Activated naive CD8-positive, alpha-beta T cell treated with anti-CD3 and anti-CD28 coated beads, Interleukin-2, amount 10 ng/mL, durations not matched to agents 7 days and 5 days (primary cell): ENCODE measurements around the gene TMEM9. TPM values are rescaled to one million over a fixed set of nuclear protein-coding genes. Genes with fewer than 3 reads are reported as not detected.

Source experiments
- ATAC-seq: fragments of 150-1000 bp; cut with Tn5 transposase; one replicate; pipeline ENCODE4 v1.10.0; 2021; ENCODE audit warnings: low read depth, moderate library complexity
- POLR2A ChIA-PET: fragments of 350-600 bp; sonication (Branson Sonifier 250); formaldehyde crosslinking; loops from one replicate; lab custom pipeline; 2021; ENCODE audit warnings: antibody characterized with exemption; lab: Charles Lee
- DNase-seq: peaks from one replicate; pipeline ENCODE4 v3.0.0; 2021
- H3K27ac Mint-ChIP-seq: one replicate; pipeline ENCODE4 v1.8.0; 2022; ENCODE audit warnings: mild to moderate bottlenecking, mixed read lengths
- H3K27me3 Mint-ChIP-seq: one replicate; pipeline ENCODE4 v1.8.0; 2022; ENCODE audit warnings: mild to moderate bottlenecking, moderate library complexity, mixed read lengths
- H3K36me3 Mint-ChIP-seq: one replicate; pipeline ENCODE4 v1.8.0; 2021; ENCODE audit warnings: mild to moderate bottlenecking, mixed read lengths
- H3K4me1 Mint-ChIP-seq: one replicate; pipeline ENCODE4 v1.8.0; 2021; ENCODE audit warnings: mixed read lengths
- H3K4me3 Mint-ChIP-seq: one replicate; pipeline ENCODE4 v1.8.0; 2022; ENCODE audit warnings: mild to moderate bottlenecking, moderate library complexity, mixed read lengths
- H3K9me3 Mint-ChIP-seq: one replicate; pipeline ENCODE4 v1.8.0; 2021; ENCODE audit warnings: mixed read lengths
- total RNA-seq, 2 experiments: library from RNA; stranded (reverse); gene quantifications; one replicate each; pipeline ENCODE4 v1.2.3, GENCODE V29; 2021

The TMEM9 gene
- total RNA-seq, 2 experiments from 2014 or later: 20.8 to 26.1 TPM

DNA sequence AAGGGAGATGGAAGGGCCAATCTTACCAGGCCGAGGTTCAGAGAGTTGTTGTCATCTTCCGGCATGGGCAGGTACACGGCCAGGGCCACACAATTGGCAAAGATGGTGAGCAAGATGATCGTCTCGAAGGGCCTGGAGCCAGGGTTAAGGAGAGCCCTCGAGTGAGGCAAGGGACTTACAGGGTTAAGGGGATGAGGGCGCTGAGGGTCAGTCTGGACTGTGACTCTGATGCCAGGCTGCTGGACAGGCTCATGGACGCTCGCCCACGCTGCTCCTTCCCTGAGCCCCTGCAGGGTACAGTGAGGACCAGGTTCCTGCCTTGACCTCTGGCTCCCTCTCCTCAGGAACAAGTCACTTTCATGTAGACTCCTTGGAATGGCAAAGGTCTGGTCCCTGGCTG, 44.1 kb downstream of the TMEM9 start:
- Mint-ChIP-seq H3K27me3 (peaks cover 16% of the 10 kb centered on the region), H3K4me1 (peaks cover 2% of the 10 kb centered on the region), H3K27ac (no peak overlapping the region), H3K4me3 (no peak overlapping the region), H3K9me3 (no peaks in the 10 kb centered on the region), H3K36me3 (no peaks in the 10 kb centered on the region)
- POLR2A ChIA-PET: no interaction called here
- ATAC-seq: no peak
- DNase-seq: no peak

DNA sequence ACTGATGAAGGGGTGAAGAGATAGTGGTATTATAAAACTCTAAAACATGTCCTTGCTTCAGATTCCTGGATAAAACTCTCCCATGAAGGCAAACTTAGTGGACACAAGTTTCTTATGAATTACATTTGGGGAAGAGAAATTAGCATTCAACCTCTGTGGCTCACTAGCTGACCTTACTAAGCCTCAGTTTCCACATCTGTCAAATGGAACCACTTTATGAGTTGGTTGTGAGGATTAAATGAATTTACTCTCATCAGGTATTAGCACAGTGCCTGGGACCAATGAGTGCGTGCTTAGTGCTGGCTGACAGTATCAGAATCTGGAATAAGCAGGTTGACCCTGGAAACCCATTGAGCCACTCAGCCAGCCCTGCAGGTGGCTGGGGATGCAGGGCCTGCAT, 44.6 kb downstream of the TMEM9 start:
- peaks cover 2% of the 10 kb centered on the region for H3K4me1 Mint-ChIP-seq
- H3K27me3 Mint-ChIP-seq: peaks cover 14% of the 10 kb centered on the region
- POLR2A ChIA-PET: no interaction called here
- H3K4me3 Mint-ChIP-seq: no peak overlapping the region
- no peaks in the 10 kb centered on the region for H3K9me3 Mint-ChIP-seq
- DNase-seq: no peak
- no peak overlapping the region for H3K27ac Mint-ChIP-seq
- H3K36me3 Mint-ChIP-seq: no peaks in the 10 kb centered on the region
- no peak for ATAC-seq

DNA sequence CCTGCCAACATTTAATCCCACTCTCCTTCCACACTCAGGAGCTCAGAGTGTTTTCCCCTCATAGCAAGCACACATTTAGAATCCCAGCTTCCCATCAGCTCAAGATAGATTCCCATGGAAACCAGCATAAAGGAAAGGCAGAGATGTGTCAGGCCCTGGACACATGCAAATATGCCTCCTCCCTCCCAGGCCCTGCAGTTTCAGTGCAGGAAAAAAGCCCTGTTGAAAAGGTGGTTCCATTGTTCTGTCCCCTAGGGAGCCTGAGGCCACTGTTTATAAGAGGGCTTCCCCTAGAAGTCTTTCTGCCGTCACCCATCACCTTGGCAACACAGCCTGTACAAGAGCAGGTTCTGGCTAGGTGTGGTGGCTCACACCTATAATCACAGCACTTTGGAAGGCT, 45.7 kb downstream of the TMEM9 start:
- DNase-seq (no peak), ATAC-seq (no peak)
- no peaks in the 10 kb centered on the region for H3K9me3 Mint-ChIP-seq
- H3K27ac Mint-ChIP-seq: no peak overlapping the region
- H3K36me3 Mint-ChIP-seq: no peaks in the 10 kb centered on the region
- no peak overlapping the region for H3K4me3 Mint-ChIP-seq
- no peaks in the 10 kb centered on the region for H3K4me1 Mint-ChIP-seq
- POLR2A ChIA-PET: no interaction called here
- peaks cover 11% of the 10 kb centered on the region for H3K27me3 Mint-ChIP-seq

DNA sequence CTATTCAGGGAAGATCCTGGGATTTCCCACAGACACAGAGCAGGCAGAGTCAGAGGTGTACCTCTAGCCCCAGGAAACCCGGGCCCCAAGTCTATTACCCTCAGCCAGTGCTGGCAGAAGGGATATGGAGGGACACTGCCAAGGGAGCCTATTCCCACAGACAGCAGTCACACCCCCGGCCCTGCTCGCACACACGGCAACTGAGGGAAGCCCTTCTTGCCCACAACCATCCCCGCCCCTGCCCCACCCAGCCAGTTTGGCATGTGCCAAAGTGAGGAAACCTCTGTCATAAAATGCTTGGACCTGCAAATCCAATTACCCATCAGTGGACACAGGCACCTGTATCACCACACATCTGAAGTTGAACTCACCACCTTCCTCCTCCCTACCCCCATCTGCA, 48.6 kb downstream of the TMEM9 start:
- peaks cover 5% of the 10 kb centered on the region for H3K27me3 Mint-ChIP-seq
- H3K27ac Mint-ChIP-seq: no peak overlapping the region
- no peak for DNase-seq
- no peak for ATAC-seq
- no peaks in the 10 kb centered on the region for H3K36me3 Mint-ChIP-seq
- H3K4me1 Mint-ChIP-seq: no peaks in the 10 kb centered on the region
- H3K9me3 Mint-ChIP-seq: no peaks in the 10 kb centered on the region
- POLR2A ChIA-PET: no interaction called here
- H3K4me3 Mint-ChIP-seq: no peak overlapping the region

DNA sequence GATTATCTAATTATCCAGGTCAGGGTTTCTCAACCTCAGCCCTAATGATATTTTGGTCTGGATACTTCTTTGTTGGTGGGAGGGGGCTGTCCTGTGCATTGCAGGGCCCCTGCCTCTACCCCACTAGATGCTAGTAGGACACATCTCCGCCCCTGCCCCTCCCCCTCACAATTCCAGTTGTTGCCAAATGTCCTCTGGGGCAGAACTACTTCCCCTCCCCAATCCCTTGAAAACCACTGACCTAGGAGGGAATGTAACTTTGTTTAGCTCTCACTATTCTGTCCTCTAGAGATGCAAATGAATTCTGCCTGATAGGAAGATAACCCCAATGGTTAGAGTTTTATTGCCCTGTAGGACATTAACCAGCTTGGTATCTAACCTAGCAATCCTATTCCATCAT, 50.1 kb downstream of the TMEM9 start:
- DNase-seq (no peak), ATAC-seq (no peak)
- Mint-ChIP-seq H3K36me3 (no peaks in the 10 kb centered on the region), H3K4me3 (no peak overlapping the region), H3K27me3 (peaks cover 4% of the 10 kb centered on the region), H3K27ac (no peak overlapping the region), H3K9me3 (no peaks in the 10 kb centered on the region), H3K4me1 (no peaks in the 10 kb centered on the region)
- POLR2A ChIA-PET: no interaction called here

DNA sequence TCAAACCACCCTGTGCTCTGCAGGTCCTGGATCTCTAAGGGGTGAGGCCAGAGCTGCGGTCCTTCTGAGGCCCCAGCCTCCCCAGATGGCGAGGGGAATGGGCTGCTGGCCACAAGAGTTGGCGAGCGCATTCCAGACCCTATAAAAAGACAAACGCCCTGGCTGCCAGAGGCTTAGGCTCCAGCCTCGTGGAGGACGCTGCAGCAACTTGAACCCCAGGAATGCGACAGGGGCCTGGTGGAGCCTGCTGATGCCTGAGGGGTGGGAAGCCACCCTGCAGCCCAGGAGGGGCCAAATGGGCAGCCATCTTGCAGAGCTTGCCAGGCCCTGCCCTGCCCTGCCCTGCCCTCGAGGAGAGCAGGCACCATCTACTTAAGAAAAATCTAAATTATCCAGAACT, 50.6 kb downstream of the TMEM9 start:
- ATAC-seq (no peak), DNase-seq (no peak)
- Mint-ChIP-seq H3K4me1 (no peaks in the 10 kb centered on the region), H3K27me3 (no peaks in the 10 kb centered on the region), H3K4me3 (no peak overlapping the region), H3K36me3 (no peaks in the 10 kb centered on the region), H3K9me3 (no peaks in the 10 kb centered on the region), H3K27ac (no peak overlapping the region)
- POLR2A ChIA-PET: no interaction called here

DNA sequence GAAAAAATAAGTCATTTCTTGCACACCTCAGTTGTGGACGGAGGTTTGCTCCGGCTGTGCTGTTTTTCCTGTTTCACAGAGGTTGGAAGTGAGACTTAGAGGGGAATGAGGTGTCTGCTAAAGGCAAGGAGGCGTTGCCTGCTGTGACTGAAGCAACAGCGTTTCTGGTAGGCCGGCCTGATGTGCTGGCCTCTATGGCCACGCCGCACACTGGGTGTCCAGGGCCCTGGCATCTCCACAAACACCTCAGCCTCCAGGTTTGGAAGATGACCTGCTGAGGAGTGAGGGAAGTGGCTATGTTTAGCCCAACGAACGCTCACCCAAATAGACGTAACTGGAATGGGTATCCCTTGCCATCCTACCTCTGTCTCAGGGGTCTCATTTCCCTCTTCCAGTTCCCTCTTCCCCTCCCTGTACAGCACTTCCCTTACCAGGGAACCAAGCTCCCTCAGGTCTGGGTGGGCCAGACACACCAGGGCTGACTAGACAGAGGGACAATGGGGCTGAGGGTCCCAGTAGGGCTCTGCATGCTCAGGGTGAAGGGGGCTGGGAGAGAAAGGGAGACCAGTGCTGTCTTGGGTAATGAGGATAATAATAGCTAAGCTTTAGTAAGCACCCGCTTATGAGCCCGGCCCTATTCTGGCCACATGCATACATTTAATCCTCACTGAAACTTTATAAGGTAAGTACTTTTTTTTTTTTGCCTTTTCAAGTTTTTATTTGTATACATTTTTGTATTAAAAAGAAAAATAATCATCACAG, 53.9 kb downstream of the TMEM9 start:
- H3K9me3 Mint-ChIP-seq: no peaks in the 10 kb centered on the region
- DNase-seq (no peak), ATAC-seq (no peak)
- H3K27me3 Mint-ChIP-seq: peaks cover 4% of the 10 kb centered on the region
- H3K36me3 Mint-ChIP-seq: no peaks in the 10 kb centered on the region
- no peak overlapping the region for H3K27ac Mint-ChIP-seq
- H3K4me3 Mint-ChIP-seq: no peak overlapping the region
- POLR2A ChIA-PET: no interaction called here
- no peaks in the 10 kb centered on the region for H3K4me1 Mint-ChIP-seq

DNA sequence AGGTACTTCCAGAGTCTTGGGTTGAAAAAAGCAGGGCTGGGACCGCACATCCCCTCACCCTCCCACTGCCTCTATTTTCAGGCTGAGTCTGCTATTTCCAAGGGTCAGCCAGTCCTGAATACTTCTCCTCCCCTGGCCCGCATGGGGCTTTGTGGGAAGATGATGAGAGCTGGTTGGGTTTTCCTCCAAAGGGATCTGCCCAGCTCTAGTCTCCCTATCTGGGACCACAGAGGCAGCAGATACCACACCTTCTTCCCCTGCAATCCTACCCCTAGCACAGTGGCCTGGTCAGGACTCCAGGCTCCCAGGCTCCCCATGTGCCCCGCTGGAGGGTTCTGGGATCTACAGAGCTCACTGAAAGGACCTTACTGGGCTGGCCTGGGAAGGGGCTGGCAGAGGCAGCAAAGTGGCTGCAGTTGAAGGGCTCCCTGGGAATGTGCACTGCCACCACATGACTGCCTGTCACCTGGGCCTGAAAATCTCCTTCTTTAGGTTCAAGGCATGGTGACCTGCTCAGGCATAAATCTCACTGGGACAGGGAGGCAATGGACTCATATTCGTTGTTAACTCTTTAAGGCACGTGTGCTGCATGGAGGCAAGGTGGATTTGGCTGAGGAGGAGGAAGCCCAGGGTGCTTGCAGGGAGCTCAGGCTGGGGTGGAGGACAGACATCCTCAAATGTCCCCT, 55.1 kb downstream of the TMEM9 start:
- Mint-ChIP-seq H3K4me1 (no peaks in the 10 kb centered on the region), H3K27me3 (peaks cover 4% of the 10 kb centered on the region), H3K9me3 (no peaks in the 10 kb centered on the region), H3K36me3 (no peaks in the 10 kb centered on the region), H3K27ac (no peak overlapping the region), H3K4me3 (no peak overlapping the region)
- POLR2A ChIA-PET: no interaction called here
- no peak for DNase-seq
- ATAC-seq: no peak

DNA sequence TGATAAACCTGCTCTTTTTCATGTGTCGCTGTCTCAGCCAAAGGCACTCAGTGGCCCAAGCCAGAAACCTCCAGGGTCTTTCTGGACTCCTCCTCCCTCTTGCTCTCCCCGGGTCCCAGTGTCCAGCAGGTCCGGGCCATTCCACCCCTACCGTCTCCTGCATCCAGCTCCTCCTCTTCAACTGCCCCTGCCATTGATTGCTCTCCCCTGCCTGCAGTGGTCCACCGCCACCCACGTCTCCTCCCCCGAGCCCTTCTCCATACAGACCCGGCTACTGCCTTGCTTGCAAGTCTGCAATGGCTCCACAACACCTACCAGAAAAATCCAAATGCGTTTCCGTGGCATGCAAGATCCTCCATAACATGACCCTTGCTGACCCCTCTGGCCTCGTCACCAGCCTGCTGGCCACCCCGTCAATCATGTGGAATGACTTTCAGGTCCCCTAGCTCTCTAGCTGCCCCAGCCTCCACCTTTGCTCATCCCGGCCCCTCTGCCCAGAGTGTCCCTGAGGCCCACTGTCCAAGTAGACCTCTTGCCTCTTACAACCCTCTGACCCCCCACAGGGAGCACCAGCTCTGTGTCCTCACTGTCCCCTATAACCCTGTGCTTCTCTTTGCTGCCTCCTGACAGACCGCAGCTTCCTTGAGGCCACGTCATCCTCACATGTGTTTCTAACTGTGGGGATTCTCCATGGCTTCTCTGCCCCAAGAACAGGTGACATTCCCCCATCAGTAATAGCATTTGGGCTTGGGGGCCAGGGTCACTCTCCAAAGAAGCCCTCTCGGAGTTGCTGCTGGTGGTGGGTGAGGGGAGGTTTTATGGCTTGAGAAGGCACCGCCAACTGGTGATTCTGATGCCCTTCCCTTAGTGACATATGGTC, 57.1 kb downstream of the TMEM9 start:
- POLR2A ChIA-PET: no interaction called here
- Mint-ChIP-seq H3K4me1 (no peaks in the 10 kb centered on the region), H3K4me3 (no peak overlapping the region), H3K27ac (no peak overlapping the region), H3K27me3 (peaks cover 4% of the 10 kb centered on the region), H3K9me3 (no peaks in the 10 kb centered on the region), H3K36me3 (no peaks in the 10 kb centered on the region)
- DNase-seq (no peak), ATAC-seq (no peak)

DNA sequence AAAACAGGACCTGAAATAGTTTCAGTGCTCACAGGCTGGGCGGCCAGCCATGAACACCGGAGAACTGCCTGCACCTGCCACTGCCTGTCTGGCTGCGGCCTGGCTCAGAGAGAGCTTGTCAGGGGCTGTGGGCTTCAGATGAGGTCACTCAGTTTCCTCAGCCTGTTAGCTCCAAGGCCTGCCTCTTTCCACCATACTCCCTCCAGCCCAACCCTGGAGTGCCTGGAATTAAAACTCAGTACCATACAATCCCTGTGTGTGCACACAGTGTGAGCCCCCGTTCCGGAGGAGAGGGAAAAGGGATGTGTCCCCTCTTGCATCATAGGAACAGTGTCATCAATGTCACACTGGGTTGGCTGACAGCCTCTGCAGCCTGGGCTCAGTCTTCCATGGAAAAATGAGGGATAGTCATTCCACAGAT, 58.2 kb downstream of the TMEM9 start:
- ATAC-seq (no peak), DNase-seq (no peak)
- H3K4me1 Mint-ChIP-seq: no peaks in the 10 kb centered on the region
- H3K4me3 Mint-ChIP-seq: no peak overlapping the region
- H3K27ac Mint-ChIP-seq: no peak overlapping the region
- H3K9me3 Mint-ChIP-seq: no peaks in the 10 kb centered on the region
- POLR2A ChIA-PET: no interaction called here
- H3K36me3 Mint-ChIP-seq: no peaks in the 10 kb centered on the region
- H3K27me3 Mint-ChIP-seq: peaks cover 6% of the 10 kb centered on the region

DNA sequence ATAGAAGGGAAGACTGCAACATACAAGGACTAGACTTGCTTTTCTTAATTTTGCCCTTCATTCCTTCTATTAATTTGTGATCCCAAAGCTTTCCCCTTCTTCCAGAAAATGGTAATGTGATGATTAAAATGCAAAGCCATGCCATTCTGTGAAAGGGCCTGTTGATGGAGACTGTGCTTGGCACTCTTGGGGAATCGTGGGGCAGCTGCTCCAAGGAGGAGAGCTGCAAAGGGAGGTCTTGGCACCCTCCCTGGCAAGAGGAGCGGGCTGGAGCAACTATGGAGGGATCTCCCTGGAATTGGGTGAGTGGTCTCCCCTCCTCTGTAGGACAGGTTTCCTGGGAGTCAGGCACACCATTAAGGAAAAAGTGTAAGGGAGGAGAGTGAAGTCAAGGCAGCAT, 58.7 kb downstream of the TMEM9 start:
- Mint-ChIP-seq H3K4me1 (no peaks in the 10 kb centered on the region), H3K36me3 (no peaks in the 10 kb centered on the region), H3K27ac (no peak overlapping the region), H3K9me3 (no peaks in the 10 kb centered on the region), H3K27me3 (peaks cover 6% of the 10 kb centered on the region), H3K4me3 (no peak overlapping the region)
- ATAC-seq (no peak), DNase-seq (no peak)
- POLR2A ChIA-PET: no interaction called here

DNA sequence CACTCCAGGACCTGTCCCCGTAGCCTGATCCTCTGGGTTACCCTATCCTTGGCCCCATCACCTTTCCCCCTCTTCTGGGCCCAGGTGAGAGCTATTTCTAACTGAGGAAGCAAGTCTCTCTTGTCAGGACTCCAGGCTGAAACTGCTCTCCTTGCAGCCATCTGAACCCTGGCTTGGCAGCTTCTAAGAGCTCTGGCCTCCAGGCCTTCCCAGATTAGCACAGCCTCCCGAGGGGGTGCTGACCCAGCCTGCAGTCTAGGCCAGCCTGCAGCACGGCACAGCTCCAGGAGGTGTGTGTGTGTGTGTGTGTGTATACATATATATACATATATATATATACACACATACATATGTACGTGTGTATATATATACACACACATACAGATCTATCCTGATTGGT, 59.4 kb downstream of the TMEM9 start:
- H3K36me3 Mint-ChIP-seq: no peaks in the 10 kb centered on the region
- H3K4me1 Mint-ChIP-seq: no peaks in the 10 kb centered on the region
- POLR2A ChIA-PET: no interaction called here
- H3K9me3 Mint-ChIP-seq: no peaks in the 10 kb centered on the region
- ATAC-seq (no peak), DNase-seq (no peak)
- no peak overlapping the region for H3K27ac Mint-ChIP-seq
- H3K27me3 Mint-ChIP-seq: peaks cover 6% of the 10 kb centered on the region
- no peak overlapping the region for H3K4me3 Mint-ChIP-seq

DNA sequence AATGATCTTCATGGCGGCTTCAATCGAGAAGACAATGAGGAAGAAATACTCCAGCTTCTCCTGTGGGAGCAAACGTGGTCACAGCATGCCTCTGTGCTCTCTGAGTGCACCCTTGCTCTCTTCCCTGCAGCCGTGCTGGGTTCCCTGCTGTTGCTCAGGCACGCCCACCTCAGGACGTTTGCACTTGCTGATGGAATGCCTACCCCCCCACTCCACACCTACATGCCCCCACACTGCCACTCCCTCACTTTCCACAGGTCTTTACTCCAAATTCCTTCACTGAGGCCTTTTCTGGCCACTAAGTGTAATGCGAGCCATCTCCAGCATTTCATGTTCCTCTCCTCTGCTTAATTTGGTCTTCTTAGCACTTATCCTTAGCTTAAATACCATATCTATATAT, 60.3 kb downstream of the TMEM9 start:
- Mint-ChIP-seq H3K4me1 (no peaks in the 10 kb centered on the region), H3K36me3 (no peaks in the 10 kb centered on the region), H3K27me3 (peaks cover 6% of the 10 kb centered on the region), H3K4me3 (no peak overlapping the region), H3K27ac (no peak overlapping the region), H3K9me3 (no peaks in the 10 kb centered on the region)
- POLR2A ChIA-PET: no interaction called here
- ATAC-seq: no peak
- no peak for DNase-seq
